ENCODE data around the gene SLC43A3.
"Not testable (repeated sequence)": the region's sequence is repeated elsewhere in the genome, so short reads cannot be mapped to it uniquely, and the experiment has no call there.

Gene SLC43A3

DNA sequence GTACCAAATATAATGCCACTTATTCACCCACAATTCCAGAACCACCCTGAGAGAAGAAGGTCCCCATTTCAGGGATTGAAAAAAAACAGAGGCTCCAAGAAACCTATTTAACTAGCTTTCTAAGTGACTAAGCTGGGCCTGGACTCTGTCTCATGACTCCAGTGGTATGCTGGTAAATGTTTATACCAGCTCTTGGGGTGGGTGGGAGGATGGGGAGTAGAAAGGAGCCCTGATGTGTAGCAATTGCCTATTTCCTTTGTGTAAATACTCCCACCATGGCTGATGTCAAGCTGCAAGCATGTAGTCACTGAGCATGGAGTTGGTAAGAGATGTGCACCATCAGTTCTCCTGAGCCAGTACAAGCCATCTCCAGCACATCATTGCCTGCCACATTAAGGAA is 48.7 kb downstream of the SLC43A3 start:
- no peak for DNase-seq (ENCODE audit: low spot score)

DNA sequence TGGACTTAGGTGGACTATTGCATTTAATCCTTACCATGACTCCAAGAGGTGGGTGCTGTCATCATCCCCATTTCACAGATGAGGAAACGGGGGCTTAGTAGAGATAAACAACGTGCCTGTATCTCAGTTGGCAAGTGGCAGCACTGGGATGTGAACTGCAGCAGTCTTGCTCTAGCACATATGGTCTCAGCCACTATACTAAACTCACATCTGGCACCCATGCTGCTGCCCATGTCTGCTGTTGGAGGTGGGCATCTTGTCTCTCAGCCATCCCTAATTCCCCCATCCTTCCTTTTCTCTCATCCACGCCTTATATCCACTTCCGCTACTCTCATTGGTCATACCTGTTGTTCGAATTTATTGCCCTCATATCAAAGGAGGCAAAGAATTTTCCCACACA is 49.8 kb downstream of the SLC43A3 start:
- no peak for DNase-seq (ENCODE audit: low spot score)

DNA sequence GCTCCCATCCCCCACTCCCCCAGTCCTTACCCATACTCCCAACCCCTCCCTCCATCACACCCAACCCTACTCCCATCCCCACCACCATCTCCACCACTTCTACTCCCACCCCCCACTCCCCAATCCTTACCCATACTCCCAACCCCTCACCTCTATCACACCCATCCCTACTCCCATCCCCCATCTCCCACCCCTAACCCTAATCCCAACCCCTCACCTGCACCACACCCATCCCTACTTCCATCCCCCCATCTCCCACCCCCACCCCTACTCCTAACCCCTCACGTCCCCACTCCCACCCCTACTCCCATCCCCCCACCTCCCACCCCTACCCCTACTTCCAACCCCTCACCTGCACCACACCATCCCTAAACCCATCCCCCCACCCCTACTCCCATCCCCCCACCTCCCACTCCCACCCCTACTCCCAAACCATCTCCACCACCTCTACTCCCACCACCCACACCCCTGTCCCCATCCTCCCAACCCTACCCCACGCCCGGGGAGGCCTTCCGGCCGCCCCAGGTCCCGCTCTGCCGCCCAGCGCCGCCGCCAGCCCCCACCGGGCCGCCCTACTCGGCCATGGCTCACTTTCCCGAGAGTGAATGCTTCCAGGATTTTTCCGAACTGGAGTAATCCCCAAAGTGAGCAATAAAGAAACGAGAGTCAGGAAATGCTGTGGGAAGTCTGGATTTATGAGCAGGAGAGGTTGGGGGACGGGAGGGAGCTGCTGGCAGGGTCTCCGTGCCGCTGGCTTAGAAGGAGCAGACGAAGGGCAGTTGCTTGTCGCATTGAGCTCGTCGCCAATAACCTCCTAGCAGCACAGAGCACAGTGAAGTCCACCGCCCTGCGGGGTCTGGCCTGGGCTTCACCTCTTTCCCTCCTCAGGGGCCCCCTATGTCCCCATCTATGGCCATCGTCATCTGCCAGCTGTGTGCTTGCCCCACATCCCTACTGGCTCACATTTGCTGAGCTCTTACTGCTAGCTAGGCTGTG is 50.5 kb downstream of the SLC43A3 start:
- no peak for DNase-seq (ENCODE audit: low spot score)

DNA sequence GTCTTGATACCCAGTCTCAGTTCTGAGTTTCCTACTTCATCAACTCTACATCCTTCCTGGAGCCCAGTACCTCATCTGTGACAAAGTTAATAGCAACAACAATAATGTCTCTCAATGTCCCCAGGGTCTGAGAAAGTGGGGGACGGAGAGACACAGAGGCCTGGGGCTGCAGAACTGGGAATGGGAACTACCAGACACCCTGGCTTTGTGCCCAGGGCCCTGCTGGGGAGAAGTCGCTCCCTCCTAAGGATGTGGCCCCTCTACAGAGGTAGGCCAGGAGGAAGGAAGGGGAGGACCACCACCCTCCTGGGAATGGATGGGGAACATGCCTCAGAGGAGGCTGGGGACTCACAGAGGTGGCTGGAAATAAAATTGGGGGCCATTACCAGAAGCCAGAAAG is 51.4 kb downstream of the SLC43A3 start:
- DNase-seq (ENCODE audit: low spot score): no peak

DNA sequence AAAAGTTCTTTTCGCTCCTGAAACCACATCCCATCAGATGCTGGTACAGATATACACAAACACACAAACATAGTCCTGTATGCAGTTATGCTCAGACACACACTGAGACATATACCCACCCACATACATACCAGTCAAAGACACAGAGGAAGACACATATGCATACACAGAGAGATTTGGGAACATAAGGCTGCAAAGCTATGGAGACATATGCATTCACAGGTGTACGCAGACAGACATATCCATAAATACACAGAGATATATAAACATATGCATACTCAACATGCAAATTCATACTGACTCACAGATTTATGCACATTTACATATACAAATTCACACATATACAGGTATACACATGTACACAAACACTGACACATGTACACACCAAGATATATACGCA is 52.0 kb downstream of the SLC43A3 start:
- no peak for DNase-seq (ENCODE audit: low spot score)

DNA sequence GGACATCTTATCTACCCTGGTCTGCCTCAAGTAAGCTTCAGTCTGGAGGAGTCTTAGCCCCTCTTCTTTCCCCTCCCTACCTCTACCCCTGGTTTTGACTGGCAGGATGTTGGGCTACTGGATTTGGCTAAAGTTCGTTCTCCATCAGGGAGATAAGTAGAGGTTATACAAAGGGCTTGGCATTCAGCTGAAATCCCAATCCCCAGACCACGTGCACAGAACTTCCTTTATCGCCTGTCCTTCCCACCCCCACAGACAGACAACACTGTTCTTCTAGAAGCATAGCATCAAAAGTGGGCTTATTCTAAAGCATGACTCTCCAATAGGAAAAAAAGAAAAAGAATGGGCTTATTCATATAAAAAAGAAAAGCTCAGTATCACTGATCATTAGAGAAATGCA is 53.8 kb downstream of the SLC43A3 start:
- DNase-seq (ENCODE audit: low spot score): no peak

DNA sequence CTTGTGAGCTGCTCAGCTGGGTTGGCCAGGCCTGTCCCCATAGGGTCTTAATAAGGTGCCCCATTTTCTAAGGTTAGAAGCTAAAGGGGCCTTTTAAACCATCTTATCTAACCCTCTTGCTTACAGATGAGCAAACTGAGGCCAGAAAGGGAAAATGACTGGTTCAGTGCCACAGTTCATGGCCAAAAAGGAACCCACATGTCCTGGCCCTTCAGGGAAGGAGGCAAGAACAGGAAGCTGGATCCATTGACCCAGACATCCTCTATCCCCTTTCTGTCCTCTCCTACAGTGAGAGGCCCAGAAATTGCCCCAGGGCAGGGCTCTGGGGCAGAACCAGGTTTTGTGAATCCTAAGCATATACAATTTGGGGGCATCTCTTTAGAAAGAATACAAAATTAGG is 56.0 kb downstream of the SLC43A3 start:
- no peak for DNase-seq (ENCODE audit: low spot score)

DNA sequence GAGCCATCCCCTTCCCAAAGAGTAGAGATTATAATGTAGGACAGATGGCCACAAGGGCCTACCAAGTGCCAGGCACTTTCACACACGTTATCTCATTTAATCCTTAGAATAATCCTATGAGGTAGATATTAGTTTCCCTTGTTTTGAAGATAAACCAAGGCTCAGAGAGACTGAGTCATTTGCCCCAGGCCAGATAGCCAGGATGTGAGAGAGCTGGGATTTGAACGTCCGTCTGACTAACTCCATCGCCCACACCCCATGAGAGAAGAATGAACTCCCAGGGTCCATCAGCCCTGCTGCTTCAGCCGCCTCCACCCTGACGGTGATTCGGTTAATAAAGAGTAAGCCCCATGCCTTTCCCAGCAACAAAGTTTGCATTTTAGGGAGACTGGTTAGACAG is 56.7 kb downstream of the SLC43A3 start:
- no peak for DNase-seq (ENCODE audit: low spot score)

DNA sequence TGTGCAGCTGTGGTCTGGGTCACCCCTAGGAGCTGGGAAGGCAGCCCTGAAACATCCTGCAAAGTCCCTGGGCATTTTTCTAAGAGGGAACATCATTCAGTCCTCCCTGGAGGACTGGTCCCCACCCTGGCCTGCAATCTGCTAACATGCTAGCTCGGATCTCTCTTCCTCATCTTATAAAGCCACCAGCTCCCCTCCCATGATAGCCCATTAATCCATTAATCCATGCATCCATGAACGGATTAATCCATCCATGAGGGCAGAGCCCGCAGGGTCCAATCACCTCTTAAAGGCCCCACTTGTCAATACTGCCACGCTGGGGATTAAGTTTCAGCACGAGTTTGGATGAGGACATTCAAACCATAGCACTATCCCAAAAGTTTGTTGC is 58.1 kb downstream of the SLC43A3 start:
- no peak for DNase-seq (ENCODE audit: low spot score)

DNA sequence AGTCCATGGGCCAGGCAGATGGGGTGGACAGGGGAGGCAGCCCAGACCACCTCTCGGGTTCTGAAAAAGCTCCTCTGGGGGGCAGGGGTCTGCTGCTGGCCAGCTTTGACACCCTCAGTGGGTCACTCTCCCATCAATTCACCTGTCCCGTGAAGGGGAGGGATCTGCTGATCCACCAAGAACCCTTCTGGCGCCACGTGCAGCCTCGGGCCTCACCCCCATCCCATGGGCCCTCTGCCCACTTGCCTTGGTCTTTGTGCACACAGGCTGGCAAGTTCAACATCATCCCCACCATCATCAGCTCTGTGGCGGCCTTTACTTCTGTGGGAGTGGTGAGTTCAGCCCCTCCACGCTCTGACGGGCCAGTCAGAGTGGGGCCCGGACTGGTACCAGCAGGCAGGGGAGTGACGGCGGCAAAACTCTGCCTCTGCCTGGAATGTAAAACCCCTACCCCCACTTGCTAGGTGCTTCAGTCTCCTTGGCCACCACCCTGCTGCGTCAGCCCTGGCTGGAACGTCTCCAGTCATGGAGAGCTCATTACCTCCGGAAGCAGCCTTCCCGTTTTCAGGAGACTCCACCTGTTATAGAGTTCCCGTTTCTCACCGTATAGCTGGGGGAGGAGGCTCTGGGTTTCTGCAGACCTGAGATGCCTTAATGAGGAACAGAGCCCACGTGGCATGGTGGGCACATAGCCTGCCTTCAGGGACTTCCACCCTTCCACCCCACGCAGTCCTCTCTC is 58.6 kb downstream of the SLC43A3 start:
- DNase-seq (ENCODE audit: low spot score): no peak

DNA sequence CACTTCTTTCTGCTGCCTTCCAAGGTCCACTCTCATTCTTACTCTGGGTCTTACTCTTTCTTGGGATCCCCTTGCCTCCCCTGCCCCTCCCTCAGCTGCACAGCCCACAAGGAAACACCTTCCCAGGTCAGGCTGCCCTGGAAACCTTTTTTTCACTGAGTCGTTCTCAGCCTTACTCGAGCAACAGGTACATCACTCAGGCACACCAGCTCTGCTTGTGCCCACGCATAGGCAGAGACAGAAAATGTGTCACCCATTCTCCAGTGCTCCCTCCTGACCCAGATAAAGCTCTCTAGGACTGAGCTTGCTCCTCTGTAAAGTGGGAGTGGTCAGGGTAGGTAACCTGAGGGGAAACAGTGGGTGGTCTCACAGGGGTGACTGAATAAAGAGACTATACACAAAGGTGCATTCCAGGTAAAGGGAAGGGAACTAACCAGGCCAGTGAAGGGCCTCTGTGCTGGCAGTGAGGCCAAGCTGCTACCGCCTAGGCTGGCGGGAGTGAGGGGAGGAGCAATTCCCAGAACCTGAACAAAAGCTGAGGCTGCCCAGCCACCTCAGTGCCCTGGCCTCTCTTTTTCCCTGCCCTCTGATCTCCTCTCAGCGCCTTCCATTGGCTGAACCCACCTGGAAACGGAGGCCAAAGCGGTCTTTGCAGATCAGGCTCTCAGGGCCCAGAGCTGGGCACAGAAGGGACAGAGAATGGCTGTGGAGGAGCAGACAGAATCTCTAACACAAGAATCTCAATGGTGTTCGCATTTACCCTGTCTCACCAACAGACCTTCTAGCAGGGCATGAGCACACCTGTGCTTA is 61.9 kb downstream of the SLC43A3 start:
- DNase-seq (ENCODE audit: low spot score): no peak

DNA sequence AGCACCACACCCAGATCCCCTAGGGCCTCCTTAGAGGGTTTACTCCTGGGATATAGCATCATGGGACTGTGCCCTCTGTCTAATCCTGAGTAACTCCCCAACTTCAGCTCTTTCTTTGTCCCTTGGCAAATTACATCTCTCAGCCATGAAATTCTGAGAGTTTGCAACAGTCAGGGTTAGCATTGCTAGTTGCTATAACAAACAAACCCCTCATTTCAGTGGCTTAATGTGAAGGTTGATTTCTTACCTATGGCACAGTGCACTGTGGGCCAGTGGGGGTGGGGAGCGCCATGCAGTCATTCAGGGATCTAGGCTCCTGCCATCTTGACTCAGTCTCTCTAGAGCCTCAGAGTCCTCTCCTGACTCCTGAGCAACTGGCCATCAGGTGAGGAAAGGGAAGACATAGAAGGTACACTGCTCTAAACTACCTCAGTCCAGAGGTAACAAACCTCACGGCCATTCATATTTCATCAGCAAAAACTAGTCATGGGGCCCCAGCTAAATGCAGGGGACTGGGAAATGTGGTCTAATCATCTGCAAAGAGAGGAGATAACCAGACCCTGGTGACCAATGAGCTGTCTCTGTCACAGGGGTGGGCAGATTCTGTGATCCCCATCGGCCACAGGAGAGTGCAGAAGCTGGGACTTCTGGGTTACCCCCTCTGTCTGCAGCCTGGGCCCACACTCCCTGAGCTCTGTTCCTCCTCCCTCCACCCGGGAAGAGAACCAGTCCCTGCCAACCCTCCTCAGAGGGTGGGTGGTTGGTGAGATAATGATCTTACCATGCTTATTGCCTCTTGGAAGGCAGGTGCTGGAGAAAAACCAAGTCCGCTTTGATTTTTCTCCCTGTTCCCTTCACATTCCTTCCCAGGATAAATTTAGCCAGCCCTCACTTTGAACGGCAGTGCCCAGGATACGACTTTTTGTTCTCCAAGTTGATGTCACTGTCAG is 63.5 kb downstream of the SLC43A3 start:
- no peak for DNase-seq (ENCODE audit: low spot score)

DNA sequence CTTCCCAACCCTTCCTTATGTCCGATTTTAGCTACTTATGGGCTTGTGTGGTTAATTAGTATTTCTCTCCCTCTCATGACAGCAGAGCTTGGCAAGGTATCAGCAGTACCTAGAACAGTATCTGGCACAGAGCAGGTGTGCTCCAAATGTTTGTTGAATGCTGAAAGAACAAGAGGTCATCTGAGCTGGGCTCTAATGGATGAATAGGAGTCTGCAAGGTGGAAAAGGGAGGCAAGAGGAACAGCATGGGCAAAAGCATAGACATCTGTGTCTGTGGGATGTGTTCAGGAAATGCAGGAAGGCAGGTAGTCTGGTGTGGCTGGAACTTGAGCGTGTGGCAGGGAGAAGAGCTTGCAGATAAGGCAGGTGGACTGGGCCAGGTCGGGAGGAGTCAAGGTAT is 65.0 kb downstream of the SLC43A3 start:
- no peak for DNase-seq (ENCODE audit: low spot score)

DNA sequence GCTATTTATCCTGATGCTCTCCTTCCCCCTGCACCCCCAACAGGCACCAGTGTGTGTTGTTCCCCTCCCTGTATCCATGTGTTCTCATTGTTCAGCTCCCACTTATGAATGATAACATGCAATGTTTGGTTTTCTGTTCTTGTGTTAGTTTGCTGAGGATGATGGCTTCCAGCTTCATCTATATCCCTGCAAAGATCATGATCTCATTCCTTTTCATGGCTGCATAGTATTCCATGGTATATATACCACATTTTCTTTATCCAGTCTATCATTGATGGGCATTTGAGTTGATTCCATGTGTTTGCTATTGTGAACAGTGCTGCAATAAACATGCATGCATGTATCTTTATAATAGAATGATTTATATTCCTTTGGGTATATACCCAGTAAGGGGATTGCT is 65.5 kb downstream of the SLC43A3 start:
- not testable (repeated sequence) for DNase-seq (ENCODE audit: low spot score)

DNA sequence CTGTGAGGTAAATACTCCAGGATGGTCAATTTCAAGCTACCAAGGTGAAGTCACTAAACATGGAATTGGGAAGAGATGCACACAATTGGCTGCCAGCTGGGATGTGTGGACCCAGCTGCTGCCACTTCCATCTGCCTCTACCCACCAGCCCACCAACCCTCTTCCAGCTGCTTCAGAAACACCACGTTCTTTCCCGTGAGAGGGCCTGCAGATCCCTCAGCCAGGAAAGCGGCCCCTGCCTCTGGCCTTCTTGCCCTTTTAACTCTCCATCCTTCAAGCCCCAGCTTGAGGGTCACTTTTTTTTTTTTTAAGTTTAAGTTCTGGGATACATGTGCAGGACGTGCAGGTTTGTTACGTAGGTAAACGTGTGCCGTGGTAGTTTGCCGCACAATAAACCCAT is 65.9 kb downstream of the SLC43A3 start:
- no peak for DNase-seq (ENCODE audit: low spot score)

DNA sequence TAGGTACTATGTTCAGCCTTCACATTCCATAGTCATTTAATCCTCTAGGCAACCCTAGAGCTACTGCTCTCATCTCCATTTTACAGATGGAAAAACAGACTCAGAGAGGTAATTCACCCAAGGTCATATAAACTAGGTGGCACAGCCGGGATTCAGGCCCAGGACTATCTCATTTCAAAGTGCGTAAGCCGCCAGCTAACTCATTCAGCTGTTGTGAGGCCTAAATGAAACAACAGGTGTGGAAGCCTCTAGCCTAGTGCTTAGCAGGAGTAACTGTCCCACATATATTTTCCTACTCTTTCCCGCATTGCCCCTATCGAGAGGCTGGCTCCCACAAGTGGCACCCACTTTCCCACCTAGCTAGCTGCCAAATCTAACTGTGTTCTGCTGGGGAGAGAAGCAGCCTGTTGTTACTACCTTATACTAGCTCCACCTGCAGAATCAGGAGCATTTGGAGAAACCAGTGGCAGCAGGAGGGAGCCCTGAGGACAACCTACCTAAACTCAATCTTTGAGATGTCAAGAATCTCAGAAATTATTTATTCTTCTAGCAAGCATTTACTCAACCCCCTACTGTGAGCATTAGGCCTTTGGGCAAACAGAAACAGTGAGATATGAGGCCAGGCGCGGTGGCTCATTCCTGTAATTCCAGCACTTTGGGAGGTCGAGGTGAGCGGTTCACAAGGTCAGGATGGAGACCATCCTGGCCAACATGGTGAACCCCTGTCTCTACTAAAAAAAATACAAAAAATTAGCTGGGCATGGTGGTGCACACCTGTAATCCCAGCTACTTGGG is 66.8 kb downstream of the SLC43A3 start:
- DNase-seq (ENCODE audit: low spot score): no peak

DNA sequence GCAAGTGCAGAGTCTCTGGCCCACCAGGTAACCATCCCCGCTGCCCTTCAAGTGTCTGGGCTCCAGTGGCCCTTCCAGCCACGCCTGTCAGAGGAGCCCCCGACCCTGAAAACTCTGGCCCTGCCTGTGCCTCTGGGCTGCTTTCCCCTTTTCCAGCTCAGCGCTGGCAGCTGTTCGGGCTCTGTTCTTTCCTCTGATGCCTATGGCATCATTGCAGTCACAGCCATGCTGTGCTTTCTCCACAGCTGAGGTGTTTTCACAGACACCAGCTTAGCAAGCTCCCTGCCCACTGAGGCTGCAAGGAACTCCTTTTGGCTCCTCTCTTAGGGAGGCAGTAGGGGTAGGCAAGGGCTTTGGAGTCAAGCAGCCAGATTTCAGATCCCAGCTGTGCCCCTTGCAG is 67.5 kb downstream of the SLC43A3 start:
- DNase-seq (ENCODE audit: low spot score): no peak

DNA sequence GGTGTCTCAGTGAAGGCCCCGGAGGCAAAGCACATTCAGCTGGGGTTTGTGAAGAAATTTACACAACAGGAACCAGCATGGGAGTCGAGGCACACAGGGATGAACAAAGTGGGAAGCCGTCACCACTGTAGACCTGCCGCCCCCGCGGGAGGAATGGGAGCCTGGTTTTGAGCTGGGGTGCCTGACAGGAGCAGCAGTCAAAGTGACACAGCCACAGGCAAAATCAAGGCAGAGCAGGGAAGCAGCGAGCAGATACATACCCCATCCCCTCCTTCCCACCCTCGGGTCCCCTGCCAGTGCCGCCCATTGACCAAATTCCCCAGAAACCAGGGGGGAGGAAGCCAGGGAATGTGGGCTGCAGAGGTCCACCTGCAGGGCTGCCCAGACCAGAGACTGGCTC is 67.9 kb downstream of the SLC43A3 start:
- DNase-seq (ENCODE audit: low spot score): no peak

DNA sequence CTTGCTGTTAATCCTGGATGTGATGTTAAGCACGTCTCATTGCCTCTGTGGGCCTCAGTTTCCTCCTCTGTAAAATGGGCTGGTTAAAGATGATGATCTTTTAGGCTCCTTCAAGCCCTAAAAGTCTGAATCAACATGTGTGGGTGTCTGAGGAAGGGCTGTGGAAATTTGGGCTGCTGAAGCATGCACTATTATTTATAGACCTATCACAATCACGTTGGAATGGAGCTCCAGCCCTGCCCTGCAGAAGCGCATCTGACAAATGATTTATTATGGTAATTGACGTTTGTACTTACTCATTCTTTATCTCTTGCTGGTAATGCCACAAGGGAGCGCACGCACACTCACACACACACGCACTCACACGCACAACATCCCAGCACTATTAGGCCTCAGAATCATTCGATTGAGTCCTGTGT is 68.4 kb downstream of the SLC43A3 start:
- DNase-seq (ENCODE audit: low spot score): peak; percentile 35

DNA sequence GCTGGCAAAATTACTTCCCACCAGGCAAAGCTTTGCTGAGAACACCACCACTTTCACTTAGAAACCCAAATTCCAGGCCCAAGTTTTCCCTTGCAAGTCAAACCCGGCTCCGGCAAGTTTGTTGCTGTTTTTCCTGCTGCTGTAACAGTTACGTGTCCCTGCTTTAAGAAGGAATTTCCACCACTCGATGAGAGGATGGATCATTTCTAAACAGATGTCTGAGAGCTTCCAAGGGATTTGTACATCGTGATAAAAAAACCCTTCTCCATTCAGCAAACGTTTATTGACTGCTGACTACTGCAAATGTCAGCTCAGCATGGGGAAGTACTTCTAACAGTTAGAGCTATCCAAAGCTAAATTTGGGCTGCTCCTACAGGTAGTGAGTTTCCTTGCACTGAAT is 69.1 kb downstream of the SLC43A3 start:
- no peak for DNase-seq (ENCODE audit: low spot score)
